ACC112 (cell line): Measurements from ENCODE around the gene KIF13A.
"Not testable (repeated sequence)": the region's sequence is repeated elsewhere in the genome, so short reads cannot be mapped to it uniquely, and the experiment has no call there.

Experiments
- H2AFZ ChIP-seq: fragments of 200-600 bp; sonication (generic); one replicate; pipeline ENCODE4 v1.6.0; 2017; ENCODE audit warnings: antibody characterized with exemption, low read length; ENCODE audit not compliant: unreplicated experiment
- H3K27ac ChIP-seq: fragments of 200-600 bp; sonication (generic); 2 replicates; pipeline ENCODE4 v1.5.1; 2014; ENCODE audit warnings: low read depth, mild to moderate bottlenecking, antibody characterized with exemption, low read length, moderate library complexity
- H3K27me3 ChIP-seq: fragments of 200-600 bp; sonication (generic); 2 replicates; pipeline ENCODE4 v1.6.1; 2014; ENCODE audit warnings: mild to moderate bottlenecking, antibody characterized with exemption, low read length, moderate library complexity, mixed read lengths; ENCODE audit not compliant: insufficient read depth
- H3K36me3 ChIP-seq: fragments of 200-600 bp; sonication (generic); 2 replicates; pipeline ENCODE4 v1.6.1; 2016; ENCODE audit warnings: mild to moderate bottlenecking, antibody characterized with exemption, low read length, moderate library complexity, mixed read lengths; ENCODE audit not compliant: insufficient read depth
- H3K4me1 ChIP-seq: fragments of 200-600 bp; sonication (generic); one replicate; pipeline ENCODE4 v1.6.1; 2016; ENCODE audit warnings: low read length, mixed read lengths; ENCODE audit not compliant: insufficient read depth, unreplicated experiment, control insufficient read depth
- H3K4me3 ChIP-seq: fragments of 200-600 bp; sonication (generic); 2 replicates; pipeline ENCODE4 v1.5.1; 2014; ENCODE audit warnings: mild to moderate bottlenecking, low read depth, low read length
- H3K79me2 ChIP-seq: fragments of 200-600 bp; sonication (generic); one replicate; pipeline ENCODE4 v1.6.0; 2016; ENCODE audit warnings: low read length; ENCODE audit not compliant: control insufficient read depth, unreplicated experiment, insufficient read depth

The KIF13A gene

GRCh38 chr6:17899491-17899890 lies 87.9 kb downstream of the KIF13A start:
- Histone ChIP-seq H3K36me3 (peaks cover 35% of the 10 kb centered on the region), H3K4me3 (no peak overlapping the region), H3K4me1 (peaks cover 2% of the 10 kb centered on the region), H2AFZ (no peak overlapping the region), H3K27ac (no peak overlapping the region), H3K79me2 (peaks cover 6% of the 10 kb centered on the region), H3K27me3 (no peaks in the 10 kb centered on the region)

- H3K4me1 ChIP-seq = no peaks in the 10 kb centered on the region
- no peak overlapping the region for H2AFZ ChIP-seq
- H3K27me3 ChIP-seq = no peaks in the 10 kb centered on the region
- H3K36me3 ChIP-seq = peaks cover 47% of the 10 kb centered on the region
- H3K27ac ChIP-seq = no peak overlapping the region
- H3K4me3 ChIP-seq = no peak overlapping the region
- no peaks in the 10 kb centered on the region for H3K79me2 ChIP-seq
Observed at GRCh38 chr6:17897681-17898080, 89.8 kb downstream of the KIF13A start.

GRCh38 chr6:17894905-17895304 lies 92.5 kb downstream of the KIF13A start:
- H2AFZ ChIP-seq = no peak overlapping the region
- H3K36me3 ChIP-seq = peaks cover 47% of the 10 kb centered on the region
- H3K27ac ChIP-seq = no peak overlapping the region
- H3K4me1 ChIP-seq = no peaks in the 10 kb centered on the region
- H3K79me2 ChIP-seq = no peaks in the 10 kb centered on the region
- H3K4me3 ChIP-seq = no peak overlapping the region
- no peaks in the 10 kb centered on the region for H3K27me3 ChIP-seq

GRCh38 chr6:17894191-17894590 lies 93.2 kb downstream of the KIF13A start:
- no peak overlapping the region for H2AFZ ChIP-seq
- H3K27me3 ChIP-seq = no peaks in the 10 kb centered on the region
- no peaks in the 10 kb centered on the region for H3K4me1 ChIP-seq

GRCh38 chr6:17892097-17892686 lies 95.2 kb downstream of the KIF13A start:
- no peak overlapping the region for H2AFZ ChIP-seq
- no peaks in the 10 kb centered on the region for H3K4me1 ChIP-seq
- H3K27ac ChIP-seq = no peak overlapping the region
- H3K79me2 ChIP-seq = no peaks in the 10 kb centered on the region
- H3K36me3 ChIP-seq = peaks cover 36% of the 10 kb centered on the region
- no peak overlapping the region for H3K4me3 ChIP-seq
- H3K27me3 ChIP-seq = no peaks in the 10 kb centered on the region

More at GRCh38 chr6:17894191-17894590, 93.2 kb downstream of the KIF13A start:
- Histone ChIP-seq H3K36me3 (peaks cover 47% of the 10 kb centered on the region), H3K27ac (no peak overlapping the region), H3K4me3 (no peak overlapping the region), H3K79me2 (no peaks in the 10 kb centered on the region)

GRCh38 chr6:17890309-17890708 lies 97.1 kb downstream of the KIF13A start:
- H3K4me1 ChIP-seq = peaks cover 19% of the 10 kb centered on the region
- H3K27ac ChIP-seq = no peak overlapping the region
- H3K79me2 ChIP-seq = no peaks in the 10 kb centered on the region
- H2AFZ ChIP-seq = no peak overlapping the region
- no peaks in the 10 kb centered on the region for H3K27me3 ChIP-seq
- H3K36me3 ChIP-seq = peaks cover 18% of the 10 kb centered on the region
- H3K4me3 ChIP-seq = no peak overlapping the region

GRCh38 chr6:17889777-17890176 lies 97.7 kb downstream of the KIF13A start:
- Histone ChIP-seq H3K4me1 (peaks cover 24% of the 10 kb centered on the region), H3K36me3 (peaks cover 15% of the 10 kb centered on the region)
- not testable (repeated sequence) for H3K4me3 ChIP-seq, H2AFZ ChIP-seq, H3K79me2 ChIP-seq, H3K27me3 ChIP-seq, H3K27ac ChIP-seq

- Histone ChIP-seq H2AFZ (no peak overlapping the region), H3K36me3 (no peaks in the 10 kb centered on the region), H3K27ac (no peak overlapping the region; the same call in 1 of the 2 replicates), H3K4me1 (peaks cover 33% of the 10 kb centered on the region), H3K4me3 (no peak overlapping the region), H3K27me3 (no peaks in the 10 kb centered on the region), H3K79me2 (peaks cover 4% of the 10 kb centered on the region)
Observed at GRCh38 chr6:17886891-17887290, 100.5 kb downstream of the KIF13A start.

GRCh38 chr6:17885889-17886576 lies 101.4 kb downstream of the KIF13A start:
- Histone ChIP-seq H3K4me3 (no peak overlapping the region), H3K36me3 (no peaks in the 10 kb centered on the region), H3K27me3 (no peaks in the 10 kb centered on the region), H3K4me1 (peaks cover 33% of the 10 kb centered on the region), H3K79me2 (peaks cover 4% of the 10 kb centered on the region), H3K27ac (peak overlapping the region; percentile 21; the same call in 1 of the 2 replicates), H2AFZ (no peak overlapping the region)

GRCh38 chr6:17884498-17885478 lies 102.6 kb downstream of the KIF13A start:
- H3K36me3 ChIP-seq = no peaks in the 10 kb centered on the region
- peak overlapping the region; percentile 46 for H3K27ac ChIP-seq
- no peak overlapping the region for H2AFZ ChIP-seq
- H3K4me3 ChIP-seq = peak overlapping the region; percentile 19
- peaks cover 4% of the 10 kb centered on the region for H3K79me2 ChIP-seq
- H3K27me3 ChIP-seq = no peaks in the 10 kb centered on the region
- H3K4me1 ChIP-seq = peaks cover 34% of the 10 kb centered on the region
